ENCODE results near the gene IL2RG.
A peak's percentile ranks its signal among the peaks of the same experiment; 100 is the strongest.

The IL2RG gene

GRCh38 chrX:71068044-71068918 lies 43.1 kb downstream of the IL2RG start, which contains the start of gene SNX12:
SNX12 (minus strand) TSS chrX:71068334; CDS start chrX:71068306, 28 bp downstream.
- peak; percentile 77 for DNase-seq

GRCh38 chrX:71067712-71068043 lies 43.7 kb downstream of the IL2RG start:
- no peak for DNase-seq

- no peak for DNase-seq
Measured at GRCh38 chrX:71067089-71067488, 44.3 kb downstream of the IL2RG start.

GRCh38 chrX:71060127-71060526 lies 51.2 kb downstream of the IL2RG start:
- DNase-seq: no peak

GRCh38 chrX:71057848-71058530 lies 53.4 kb downstream of the IL2RG start:
- no peak for DNase-seq
